K562 (cell line): ENCODE data around the gene ANO9. TPM values are rescaled to one million over a fixed set of nuclear protein-coding genes. Genes with fewer than 3 reads are reported as not detected.

Experiments used
- ATAC-seq: fragments of 200-7000 bp; cut with Tn5 transposase; 3 replicates; pipeline ENCODE4 v1.9.1; 2020; ENCODE audit warnings: moderate library complexity
- BruUV-seq: library from RNA; stranded (reverse); fragments of 400-500 nt; replicated peaks from 2 replicates; lab custom pipeline; 2021; lab: Mats Ljungman, UMichigan
- CTCF ChIA-PET: fragments of 300-600 bp; formaldehyde crosslinking; extraction: SDS; loops from one replicate; lab custom pipeline; 2021; ENCODE audit warnings: low intra/inter-chr PET ratio; lab: Yijun Ruan, JAX
- POLR2A ChIA-PET: fragments of 300-600, 350-650 bp; sonication (Branson Sonifier 250); formaldehyde crosslinking; extraction: SDS; loops from one replicate; lab custom pipeline; 2021; ENCODE audit warnings: antibody characterized with exemption, inconsistent platforms; lab: Yijun Ruan, JAX
- DNase-seq, 4 experiments: peaks; one replicate each; pipeline versions ENCODE4 v3.0.0 to v3.0.0-alpha.2; 2011 to 2018; ENCODE audit warnings: low spot score in 3 of 4, mixed read lengths in 3 of 4; ENCODE audit errors: extremely low read depth in 1 of 4
- FAIRE-seq: peaks from 2 replicates; lab custom pipeline; 2011; peaks lifted over from hg19 to GRCh38; lab: Jason Lieb, UNC
- H2AFZ ChIP-seq: 2 replicates; pipeline ENCODE4 v1.6.0; 2011; ENCODE audit warnings: low read depth, low read length, control low read depth, inconsistent platforms
- H3K27ac ChIP-seq: fragments of 200-600 bp; 3 replicates; pipeline ENCODE4 v1.8.0; 2011; ENCODE audit warnings: low read depth, mild to moderate bottlenecking, control low read depth, inconsistent platforms, low read length, moderate library complexity, mixed read lengths; ENCODE audit errors: extremely low read depth
- H3K27me3 ChIP-seq, 2 experiments: fragments of 300-600 bp in 1 of 2; 2 replicates in 1 of 2; 3 replicates in 1 of 2; pipeline versions ENCODE4 v1.6.0 to v1.8.0; 2011; ENCODE audit warnings: inconsistent platforms in 2 of 2, low read length in 2 of 2, mild to moderate bottlenecking in 1 of 2, mixed read lengths in 1 of 2, moderate library complexity in 1 of 2; ENCODE audit not compliant: control insufficient read depth in 2 of 2, insufficient read depth in 2 of 2
- H3K36me3 ChIP-seq: fragments of 300-600 bp; 3 replicates; pipeline ENCODE4 v1.8.0; 2011; ENCODE audit warnings: mild to moderate bottlenecking, low read length, inconsistent platforms; ENCODE audit not compliant: control insufficient read depth, insufficient read depth
- H3K4me1 ChIP-seq, 2 experiments: fragments of 200-600 bp in 1 of 2; replicated peaks in 1 of 2; 2 replicates in 1 of 2; 3 replicates in 1 of 2; pipeline versions ENCODE4 v1.5.1 to v1.8.0; 2011; ENCODE audit warnings: inconsistent platforms in 2 of 2, low read length in 2 of 2, mild to moderate bottlenecking in 1 of 2, mixed read lengths in 1 of 2, moderate library complexity in 1 of 2; ENCODE audit not compliant: control insufficient read depth in 2 of 2, insufficient read depth in 2 of 2
- H3K4me2 ChIP-seq: 2 replicates; pipeline ENCODE4 v1.6.1; 2011; ENCODE audit warnings: low read length, control low read depth, inconsistent platforms, mixed read lengths; ENCODE audit not compliant: insufficient read depth
- H3K4me3 ChIP-seq: fragments of 200-600 bp; sonication (generic), shearing (Covaris generic); 2 replicates; pipeline ENCODE4 v1.5.1; 2016; ENCODE audit warnings: control low read depth, inconsistent platforms
- H3K79me2 ChIP-seq: fragments of 200-600 bp; 3 replicates; pipeline ENCODE4 v1.8.0; 2011; ENCODE audit warnings: low read length, inconsistent platforms; ENCODE audit not compliant: control insufficient read depth, insufficient read depth
- H3K9ac ChIP-seq, 2 experiments: 2 replicates each; pipeline versions ENCODE4 v1.6.0 to v1.6.1; 2011; ENCODE audit warnings: low read depth in 2 of 2, low read length in 2 of 2, control low read depth in 1 of 2, inconsistent platforms in 1 of 2, mild to moderate bottlenecking in 1 of 2, mixed read lengths in 1 of 2; ENCODE audit not compliant: insufficient read depth in 1 of 2
- H3K9me1 ChIP-seq: one replicate; pipeline ENCODE4 v1.6.0; 2011; ENCODE audit warnings: inconsistent platforms, mild to moderate bottlenecking, low read length, moderate library complexity; ENCODE audit not compliant: control insufficient read depth, insufficient read depth
- H3K9me3 ChIP-seq: replicated peaks from 2 replicates; pipeline ENCODE4 v1.5.1; 2011; ENCODE audit warnings: low read depth, low read length, inconsistent platforms; ENCODE audit not compliant: control insufficient read depth, insufficient read depth
- H4K20me1 ChIP-seq: replicated peaks from 2 replicates; pipeline ENCODE4 v1.6.1; 2011; ENCODE audit warnings: low read length, inconsistent platforms, mixed read lengths; ENCODE audit not compliant: control insufficient read depth, insufficient read depth
- E2F8 ChIP-seq: fragments of 450-650 bp; IDR thresholded peaks from 2 replicates; pipeline ENCODE4 v1.7.1; 2018; ENCODE audit warnings: mild to moderate bottlenecking, low read depth; ENCODE audit not compliant: partially characterized antibody
- ELF4 ChIP-seq: fragments of 450-650 bp; formaldehyde crosslinking; IDR thresholded peaks from 2 replicates; pipeline ENCODE4 v1.4.0; 2022; ENCODE audit warnings: missing genetic modification characterization
- MCM7 ChIP-seq, 2 experiments: fragments of 450-650 bp; IDR thresholded peaks; 2 replicates each; pipeline ENCODE4 v1.6.1; 2016 to 2018
- NR2C1 ChIP-seq, 2 experiments: fragments of 450-650 bp; IDR thresholded peaks; 2 replicates each; pipeline ENCODE4 v1.6.1; 2017; ENCODE audit warnings: mild to moderate bottlenecking in 2 of 2, antibody characterized with exemption in 1 of 2, inconsistent platforms in 1 of 2, missing compliant biosample characterization in 1 of 2, missing genetic modification characterization in 1 of 2
- POLR2AphosphoS2 ChIP-seq: IDR thresholded peaks from 2 replicates; pipeline ENCODE4 v1.6.1; 2012; ENCODE audit warnings: low read length, improper control_type of control experiment
- POLR2G ChIP-seq: fragments of 200-400 bp; formaldehyde crosslinking; IDR thresholded peaks from 2 replicates; pipeline ENCODE4 v1.6.1; 2017; ENCODE audit warnings: low read depth, mild to moderate bottlenecking, antibody characterized with exemption, low read length, moderate library complexity
- TCF3 ChIP-seq: sonication (generic); formaldehyde crosslinking; IDR thresholded peaks from 2 replicates; pipeline ENCODE4 v1.4.0; 2020; ENCODE audit warnings: mild to moderate bottlenecking, missing genetic modification reagents
- TRIM24 ChIP-seq, 2 experiments: fragments of 450-650 bp; IDR thresholded peaks; 2 replicates each; pipeline ENCODE4 v1.6.1; 2016
- ZNF407 ChIP-seq: fragments of 450-650 bp; IDR thresholded peaks from 2 replicates; pipeline ENCODE4 v1.6.1; 2016; ENCODE audit warnings: low read depth
- WGBS: fragments of 100-300 bp; shearing (Covaris generic); methylation state at CpG from one replicate; pipeline ENCODE4 v1.1.6; 2016; ENCODE audit warnings: low coverage, mixed read lengths; ENCODE audit not compliant: insufficient coverage; ENCODE audit errors: missing lambda C conversion rate; 5-methylcytosine and 5-hydroxymethylcytosine counted together
- in situ Hi-C: fragments of 300-500 bp; cut with MboI; formaldehyde crosslinking; loops from 4 replicates; pipeline ENCODE4 v1.15.0; 2018; ENCODE audit warnings: inconsistent platforms, mixed read lengths
- intact Hi-C: fragments of 100-400 bp; cut with micrococcal nuclease; formaldehyde crosslinking; loops from 2 replicates; pipeline ENCODE4 v1.14.2; 2022
- polyA plus RNA-seq, 8 experiments: library from polyadenylated mRNA; depleted of rRNA in 4 of 8; stranded (reverse) in 5 of 8; unstranded in 3 of 8; fragments of >200 nt; fragmentation: Nextera tagmentation in 2 of 8; fragmentation: Illumina TruSeq in 1 of 8; extraction: Ambion mirVana in 2 of 8; extraction: Trizol in 1 of 8; gene quantifications; 2 replicates each; pipeline versions ENCODE4 v1.2.1 to v1.2.3, GENCODE V29; 2011 to 2014; ENCODE audit warnings: inconsistent platforms in 1 of 8, missing spikeins in 1 of 8
- total RNA-seq, 7 experiments: library from RNA; depleted of rRNA in 6 of 7; stranded (reverse); fragments of >200 nt in 6 of 7; fragmentation: Illumina TruSeq in 2 of 7; extraction: Trizol in 2 of 7; gene quantifications; 2 replicates each; pipeline versions ENCODE4 v1.2.1 to v1.2.3, GENCODE V29; 2011 to 2021; ENCODE audit warnings: low replicate concordance in 1 of 7
- TF ChIP-seq, protein P1 (sequence below): fragments of 250-450 bp; sonication (Bioruptor Pico); IDR thresholded peaks from 2 replicates; pipeline ENCODE4 v1.5.0; 2022; ENCODE audit warnings: mild to moderate bottlenecking

The ANO9 gene
- total and polyA plus RNA-seq, 9 of the 15 experiments (the other 6 are each of a cell fraction or from before 2014, with no cell fraction given): 0.20 to 14.5 (median 4.5) TPM

DNA sequence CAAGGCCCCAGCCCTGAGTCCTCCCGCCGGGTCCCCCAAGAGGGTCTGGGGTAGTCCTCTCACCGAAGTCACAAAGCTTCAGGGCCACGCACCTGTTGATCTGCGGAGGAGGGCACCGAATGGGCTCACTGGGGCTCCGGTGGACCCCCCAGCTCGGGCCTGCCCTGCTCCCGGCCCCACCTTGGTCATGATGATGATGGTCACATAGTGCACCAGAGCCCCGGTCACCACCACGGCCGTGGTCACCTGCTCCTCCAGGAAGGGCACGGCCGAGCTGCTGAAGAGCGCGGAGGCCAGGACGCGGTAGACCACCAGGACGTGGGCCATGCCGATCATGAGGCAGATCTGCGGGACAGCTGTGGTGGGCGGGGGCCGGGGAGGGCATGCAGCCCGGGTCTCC is 13.5 kb downstream of the ANO9 start:
- H3K4me3 ChIP-seq: no peak overlapping the region
- in situ Hi-C loops (no loop called here), intact Hi-C loops (no loop called here)
- H3K9me3 ChIP-seq: 0 out of 2 replicates have a peak, but pooled peaks cover 2% of the 10 kb centered on the region
- H3K27me3 ChIP-seq: no peaks in the 10 kb centered on the region
- H3K4me1 ChIP-seq: peaks cover 0 to 31% of the 10 kb centered on the region in 2 experiments; a peak in 2 of 5 replicates
- no TSS peak for BruUV-seq
- H3K9me1 ChIP-seq: no peaks in the 10 kb centered on the region
- no peak for DNase-seq
- 86% methylated on average over 22 of the region's 24 CpGs for WGBS
- no peak overlapping the region for H3K27ac ChIP-seq
- H2AFZ ChIP-seq: no peak overlapping the region
- no peaks in the 10 kb centered on the region for H3K79me2 ChIP-seq
- no peak overlapping the region for H3K9ac ChIP-seq
- no peaks in the 10 kb centered on the region for H4K20me1 ChIP-seq
- H3K36me3 ChIP-seq: no peaks in the 10 kb centered on the region
- ChIA-PET POLR2A (interaction anchor here (1.1 kb wide), 1 partner anchor 12 kb away, joined by 4 read pairs; no protein-coding TSS in a partner anchor), CTCF (no interaction called here)
- FAIRE-seq: no peak
- no peak overlapping the region for H3K4me2 ChIP-seq
- ATAC-seq: no peak
- TF ChIP-seq MCM7 (IDR thresholded peaks at IDR 0.05): no peak
- TF ChIP-seq, protein P1, sequence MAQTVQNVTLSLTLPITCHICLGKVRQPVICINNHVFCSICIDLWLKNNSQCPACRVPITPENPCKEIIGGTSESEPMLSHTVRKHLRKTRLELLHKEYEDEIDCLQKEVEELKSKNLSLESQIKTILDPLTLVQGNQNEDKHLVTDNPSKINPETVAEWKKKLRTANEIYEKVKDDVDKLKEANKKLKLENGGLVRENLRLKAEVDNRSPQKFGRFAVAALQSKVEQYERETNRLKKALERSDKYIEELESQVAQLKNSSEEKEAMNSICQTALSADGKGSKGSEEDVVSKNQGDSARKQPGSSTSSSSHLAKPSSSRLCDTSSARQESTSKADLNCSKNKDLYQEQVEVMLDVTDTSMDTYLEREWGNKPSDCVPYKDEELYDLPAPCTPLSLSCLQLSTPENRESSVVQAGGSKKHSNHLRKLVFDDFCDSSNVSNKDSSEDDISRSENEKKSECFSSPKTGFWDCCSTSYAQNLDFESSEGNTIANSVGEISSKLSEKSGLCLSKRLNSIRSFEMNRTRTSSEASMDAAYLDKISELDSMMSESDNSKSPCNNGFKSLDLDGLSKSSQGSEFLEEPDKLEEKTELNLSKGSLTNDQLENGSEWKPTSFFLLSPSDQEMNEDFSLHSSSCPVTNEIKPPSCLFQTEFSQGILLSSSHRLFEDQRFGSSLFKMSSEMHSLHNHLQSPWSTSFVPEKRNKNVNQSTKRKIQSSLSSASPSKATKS (CRISPR knock-in tag): no peak
- no peak for TF ChIP-seq E2F8
- TF ChIP-seq ELF4 (CRISPR knock-in tag): no peak
- no peak for TF ChIP-seq TRIM24 (IDR thresholded peaks at IDR 0.05)
- no peak; the same call in 1 of the 2 replicates for TF ChIP-seq POLR2G
- no peak for TF ChIP-seq POLR2AphosphoS2
- no peak for TF ChIP-seq ZNF407
- TF ChIP-seq TCF3 (CRISPR knock-in tag): no peak
- TF ChIP-seq NR2C1 (IDR thresholded peaks at IDR 0.05): no peak
- no peak for TF ChIP-seq NR2C1 (tag; IDR thresholded peaks at IDR 0.05)
